Measurements from ENCODE around the gene RNF167. TPM values are rescaled to one million over a fixed set of nuclear protein-coding genes. Genes with fewer than 3 reads are reported as not detected.

Gene RNF167
- total and polyA plus RNA-seq, 2 of the 13 experiments (the other 11 are each of a cell fraction or from before 2014, with no cell fraction given): 44.1 to 45.4 TPM

- no peak for TF ChIP-seq ZNF30 (CRISPR knock-in tag; IDR thresholded peaks at IDR 0.05)
Observed at GRCh38 chr17:4895657-4896331, 44.3 kb upstream of the RNF167 start (continued).

GRCh38 chr17:4896332-4897197 lies 43.5 kb upstream of the RNF167 start:
- Histone ChIP-seq H4K20me1 (ENCODE audit: insufficient read depth, low read length) (no peaks in the 10 kb centered on the region), H3K4me1 (ENCODE audit: insufficient read depth, low read length) (no peaks in the 10 kb centered on the region), H3K79me2 (ENCODE audit: insufficient read depth, low read length) (no peaks in the 10 kb centered on the region), H3K36me3 (replicated peaks in 1 of 2; ENCODE audit: control insufficient read depth in 1 of 2, insufficient read depth in 2 of 2, low read length in 2 of 2) (peaks cover 29 to 54% of the 10 kb centered on the region in 2 experiments; a peak in 4 of 5 replicates), H3K4me3 (replicated peaks in 1 of 3; ENCODE audit: insufficient read depth in 1 of 3, low read depth in 2 of 3, low read length in 3 of 3) (no peak overlapping the region), H3K27me3 (ENCODE audit: control insufficient read depth in 1 of 2, insufficient read depth in 2 of 2, low read length in 2 of 2) (no peaks in the 10 kb centered on the region), H2AFZ (ENCODE audit: low read length) (no peak overlapping the region), H3K27ac (ENCODE audit: extremely low read length, insufficient read depth, low read length) (no peak overlapping the region), H3K4me2 (ENCODE audit: low read depth, low read length) (no peak overlapping the region), H3K9ac (ENCODE audit: insufficient read depth, low read depth, low read length) (no peak overlapping the region), H3K9me3 (ENCODE audit: low read length) (no peaks in the 10 kb centered on the region)
- DNase-seq (ENCODE audit: low spot score) (no peak), ATAC-seq (no peak; the same call in 2 of the 3 replicates), FAIRE-seq (no peak)
- no TSS peak for BruUV-seq (replicated peaks)
- TF ChIP-seq HNRNPH1 (optimal IDR thresholded peaks at IDR 0.05; ENCODE audit: low read depth, low read length) (no peak), TCF7 (IDR thresholded peaks at IDR 0.05; ENCODE audit: low read depth) (no peak), FOXJ3 (CRISPR knock-in tag; IDR thresholded peaks at IDR 0.05; ENCODE audit: borderline replicate concordance) (no peak), REXO4 (CRISPR knock-in tag; IDR thresholded peaks at IDR 0.05; ENCODE audit: borderline replicate concordance) (no peak), HOXA5 (CRISPR knock-in tag; IDR thresholded peaks at IDR 0.05) (no peak), ZNF17 (CRISPR knock-in tag; IDR thresholded peaks at IDR 0.05) (no peak), ZNF816 (CRISPR knock-in tag; IDR thresholded peaks at IDR 0.05; ENCODE audit: borderline replicate concordance) (no peak)
- POLR2A ChIA-PET: no interaction called here
- intact Hi-C loops (cut with micrococcal nuclease; ENCODE audit: unreplicated experiment) (no loop called here), in situ Hi-C loops (cut with HindIII; ENCODE audit: extremely low pct_ligation_motif_present, low pct_unique_long_range_greater_than_20kb) (loop anchor here (10.0 kb wide), 1 partner anchor 342 kb away; the partner anchor contains the start of gene MYBBP1A)
- CTCF ChIA-PET (ENCODE audit: low intra/inter-chr PET ratio, low total read pairs): no interaction called here
- WGBS (ENCODE audit: low lambda C conversion rate): 98% methylated on average over 23 of the region's 27 CpGs

Data from HepG2 (cell line).